WI38 (cell line): ENCODE measurements around the gene PSEN1.

Experiments
- H3K4me3 ChIP-seq: 2 replicates; pipeline ENCODE4 v1.5.1; 2011; ENCODE audit warnings: low read depth, mild to moderate bottlenecking, control low read depth, low read length
- TF ChIP-seq, protein P1 (sequence below): IDR thresholded peaks from 2 replicates; pipeline ENCODE4 v1.5.1; 2012; ENCODE audit warnings: low read depth, mild to moderate bottlenecking, control low read depth, low read length

PSEN1 gene

DNA sequence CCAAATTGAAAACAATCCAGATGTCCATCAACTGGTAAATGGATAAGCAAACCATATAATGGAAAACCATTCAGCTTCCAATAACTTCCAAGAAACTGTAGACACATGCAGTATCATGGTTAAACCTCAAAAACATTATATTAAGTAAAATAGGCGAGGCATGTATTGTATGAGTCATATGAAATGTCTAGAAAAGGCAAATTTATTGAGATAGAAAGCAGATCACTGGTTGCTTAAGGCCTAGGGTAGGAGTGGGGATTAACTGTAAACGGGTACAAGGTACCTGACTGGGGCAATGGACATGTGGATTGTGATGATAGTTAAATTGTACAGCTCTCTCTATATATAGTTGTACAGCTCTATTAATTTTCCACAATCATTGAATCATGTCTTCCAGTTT, 79.7 kb downstream of the PSEN1 start:
- no peak overlapping the region for H3K4me3 ChIP-seq
- TF ChIP-seq, protein P1, sequence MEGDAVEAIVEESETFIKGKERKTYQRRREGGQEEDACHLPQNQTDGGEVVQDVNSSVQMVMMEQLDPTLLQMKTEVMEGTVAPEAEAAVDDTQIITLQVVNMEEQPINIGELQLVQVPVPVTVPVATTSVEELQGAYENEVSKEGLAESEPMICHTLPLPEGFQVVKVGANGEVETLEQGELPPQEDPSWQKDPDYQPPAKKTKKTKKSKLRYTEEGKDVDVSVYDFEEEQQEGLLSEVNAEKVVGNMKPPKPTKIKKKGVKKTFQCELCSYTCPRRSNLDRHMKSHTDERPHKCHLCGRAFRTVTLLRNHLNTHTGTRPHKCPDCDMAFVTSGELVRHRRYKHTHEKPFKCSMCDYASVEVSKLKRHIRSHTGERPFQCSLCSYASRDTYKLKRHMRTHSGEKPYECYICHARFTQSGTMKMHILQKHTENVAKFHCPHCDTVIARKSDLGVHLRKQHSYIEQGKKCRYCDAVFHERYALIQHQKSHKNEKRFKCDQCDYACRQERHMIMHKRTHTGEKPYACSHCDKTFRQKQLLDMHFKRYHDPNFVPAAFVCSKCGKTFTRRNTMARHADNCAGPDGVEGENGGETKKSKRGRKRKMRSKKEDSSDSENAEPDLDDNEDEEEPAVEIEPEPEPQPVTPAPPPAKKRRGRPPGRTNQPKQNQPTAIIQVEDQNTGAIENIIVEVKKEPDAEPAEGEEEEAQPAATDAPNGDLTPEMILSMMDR, result no peak

DNA sequence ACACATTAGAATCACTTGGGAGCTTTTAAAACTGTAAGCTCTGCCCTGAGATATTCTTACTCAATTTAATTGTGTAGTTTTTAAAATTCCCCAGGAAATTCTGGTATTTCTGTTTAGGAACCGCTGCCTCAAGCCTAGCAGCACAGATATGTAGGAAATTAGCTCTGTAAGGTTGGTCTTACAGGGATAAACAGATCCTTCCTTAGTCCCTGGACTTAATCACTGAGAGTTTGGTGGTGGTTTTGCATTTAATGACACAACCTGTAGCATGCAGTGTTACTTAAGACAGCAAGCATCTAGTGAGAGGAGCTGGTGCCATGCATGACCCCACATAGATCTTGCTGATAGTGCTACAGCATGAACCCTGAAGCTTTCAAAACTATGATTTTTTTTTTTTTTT, 81.1 kb downstream of the PSEN1 start:
- TF ChIP-seq, protein P1, result no peak

DNA sequence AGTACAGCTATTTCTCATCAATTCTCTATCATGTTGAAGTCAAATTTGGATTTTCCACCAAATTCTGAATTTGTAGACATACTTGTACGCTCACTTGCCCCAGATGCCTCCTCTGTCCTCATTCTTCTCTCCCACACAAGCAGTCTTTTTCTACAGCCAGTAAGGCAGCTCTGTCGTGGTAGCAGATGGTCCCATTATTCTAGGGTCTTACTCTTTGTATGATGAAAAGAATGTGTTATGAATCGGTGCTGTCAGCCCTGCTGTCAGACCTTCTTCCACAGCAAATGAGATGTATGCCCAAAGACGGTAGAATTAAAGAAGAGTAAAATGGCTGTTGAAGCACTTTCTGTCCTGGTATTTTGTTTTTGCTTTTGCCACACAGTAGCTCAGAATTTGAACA, 83.8 kb downstream of the PSEN1 start:
- no peak overlapping the region for H3K4me3 ChIP-seq
- TF ChIP-seq, protein P1, result no peak

More for the DNA sequence above, 81.1 kb downstream of the PSEN1 start:
- H3K4me3 ChIP-seq, result no peak overlapping the region

DNA sequence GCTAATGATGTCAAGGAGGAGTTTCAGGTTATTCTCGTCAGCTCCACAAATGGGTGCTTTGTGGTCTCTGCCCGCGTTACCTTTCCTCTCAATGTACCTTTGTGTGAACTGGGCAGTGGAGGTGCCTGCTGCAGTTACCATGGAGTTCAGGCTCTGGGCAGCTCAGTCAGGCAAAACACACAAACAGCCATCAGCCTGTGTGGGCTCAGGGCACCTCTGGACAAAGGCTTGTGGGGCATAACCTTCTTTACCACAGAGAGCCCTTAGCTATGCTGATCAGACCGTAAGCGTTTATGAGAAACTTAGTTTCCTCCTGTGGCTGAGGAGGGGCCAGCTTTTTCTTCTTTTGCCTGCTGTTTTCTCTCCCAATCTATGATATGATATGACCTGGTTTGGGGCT, 84.3 kb downstream of the PSEN1 start:
- TF ChIP-seq, protein P1, result no peak
- H3K4me3 ChIP-seq, result no peak overlapping the region

DNA sequence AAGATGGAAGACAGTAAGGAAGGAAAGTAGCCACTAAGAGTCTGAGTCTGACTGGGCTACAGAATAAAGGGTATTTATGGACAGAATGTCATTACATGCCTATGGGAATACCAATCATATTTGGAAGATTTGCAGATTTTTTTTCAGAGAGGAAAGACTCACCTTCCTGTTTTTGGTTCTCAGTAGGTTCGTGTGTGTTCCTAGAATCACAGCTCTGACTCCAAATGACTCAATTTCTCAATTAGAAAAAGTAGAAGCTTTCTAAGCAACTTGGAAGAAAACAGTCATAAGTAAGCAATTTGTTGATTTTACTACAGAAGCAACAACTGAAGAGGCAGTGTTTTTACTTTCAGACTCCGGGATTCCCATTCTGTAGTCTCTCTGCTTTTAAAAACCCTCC, 85.6 kb downstream of the PSEN1 start:
- TF ChIP-seq, protein P1, result no peak
- no peak overlapping the region for H3K4me3 ChIP-seq

DNA sequence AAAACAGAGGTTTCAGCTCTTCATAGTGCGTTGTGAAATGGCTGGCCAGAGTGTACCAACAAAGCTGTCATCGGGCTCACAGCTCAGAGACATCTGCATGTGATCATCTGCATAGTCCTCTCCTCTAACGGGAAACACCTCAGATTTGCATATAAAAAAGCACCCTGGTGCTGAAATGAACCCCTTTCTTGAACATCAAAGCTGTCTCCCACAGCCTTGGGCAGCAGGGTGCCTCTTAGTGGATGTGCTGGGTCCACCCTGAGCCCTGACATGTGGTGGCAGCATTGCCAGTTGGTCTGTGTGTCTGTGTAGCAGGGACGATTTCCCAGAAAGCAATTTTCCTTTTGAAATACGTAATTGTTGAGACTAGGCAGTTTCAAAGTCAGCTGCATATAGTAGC, 86.7 kb downstream of the PSEN1 start:
- no peak overlapping the region for H3K4me3 ChIP-seq
- TF ChIP-seq, protein P1, result no peak

DNA sequence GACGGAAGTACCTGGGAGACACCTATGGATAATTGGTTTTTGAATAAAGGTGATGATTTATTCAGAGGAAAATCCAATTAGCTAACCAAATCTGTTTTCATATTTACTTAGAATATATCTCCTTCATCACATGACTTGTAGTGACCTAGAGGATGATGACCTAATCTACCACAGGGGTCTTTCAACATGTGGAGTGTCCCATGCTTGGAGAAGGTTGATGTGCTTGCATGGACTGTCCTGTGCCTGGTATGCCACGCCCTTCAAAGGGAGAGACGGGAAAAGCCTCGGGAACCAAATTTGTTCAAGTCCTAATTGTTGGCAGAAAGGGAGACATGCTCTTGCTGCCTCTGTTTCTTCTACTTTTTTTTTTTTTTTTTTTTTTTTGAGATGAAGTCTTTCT, 89.2 kb downstream of the PSEN1 start:
- no peak overlapping the region for H3K4me3 ChIP-seq
- TF ChIP-seq, protein P1, result no peak
